CD1c-positive myeloid dendritic cell (primary cell): Measurements from ENCODE around the gene ADCY5.

Experiments used
- DNase-seq: peaks from one replicate; pipeline ENCODE4 v3.0.0-alpha.2; 2016; ENCODE audit errors: extremely low spot score

ADCY5 gene

DNA sequence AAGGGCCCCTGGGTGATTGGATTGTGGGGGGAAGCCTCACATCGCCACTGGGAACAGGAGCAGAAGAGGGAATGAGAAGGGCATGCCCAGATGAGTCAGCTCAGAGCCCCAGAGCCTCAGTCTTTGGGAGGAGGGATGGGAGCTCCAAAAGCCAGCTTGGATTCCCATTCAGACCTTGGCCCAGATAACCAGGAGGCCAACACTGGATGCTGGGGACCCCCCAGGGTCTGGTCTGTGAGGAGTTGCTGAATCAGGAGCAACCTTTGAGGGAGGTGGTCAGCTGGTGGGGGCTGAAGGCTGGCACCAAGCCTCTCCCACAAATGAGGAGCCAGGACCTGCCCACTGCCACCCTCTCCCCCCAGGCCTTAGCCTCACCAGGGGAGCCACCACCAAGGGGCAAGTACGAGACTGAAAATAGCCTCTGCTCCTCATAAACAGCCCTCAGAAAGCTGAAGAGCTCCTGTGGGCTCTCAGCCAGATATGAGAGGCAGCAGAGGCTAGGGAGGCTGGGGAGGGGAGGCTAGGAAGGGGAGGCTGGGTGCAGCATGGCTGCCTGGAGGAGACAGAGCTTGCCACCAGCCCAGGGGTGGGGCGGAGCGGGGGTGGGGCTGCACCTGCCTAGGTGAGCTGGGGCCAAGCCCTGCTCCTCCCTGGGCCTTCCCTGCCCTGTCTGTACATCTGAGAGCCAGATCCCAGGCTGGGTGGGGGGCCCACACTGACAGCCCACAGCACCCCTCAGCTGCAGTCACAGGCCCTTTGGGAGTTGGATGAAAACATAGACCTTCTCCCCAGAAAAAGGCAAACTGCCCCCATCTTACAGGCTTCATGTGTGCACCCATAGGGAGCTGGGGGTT, 147.3 kb downstream of the ADCY5 start:
- DNase-seq = no peak

GRCh38 chr3:123300583-123300982, 148.3 kb downstream of the ADCY5 start:
- DNase-seq = no peak

GRCh38 chr3:123300056-123300455, 148.8 kb downstream of the ADCY5 start:
- DNase-seq = no peak

DNA sequence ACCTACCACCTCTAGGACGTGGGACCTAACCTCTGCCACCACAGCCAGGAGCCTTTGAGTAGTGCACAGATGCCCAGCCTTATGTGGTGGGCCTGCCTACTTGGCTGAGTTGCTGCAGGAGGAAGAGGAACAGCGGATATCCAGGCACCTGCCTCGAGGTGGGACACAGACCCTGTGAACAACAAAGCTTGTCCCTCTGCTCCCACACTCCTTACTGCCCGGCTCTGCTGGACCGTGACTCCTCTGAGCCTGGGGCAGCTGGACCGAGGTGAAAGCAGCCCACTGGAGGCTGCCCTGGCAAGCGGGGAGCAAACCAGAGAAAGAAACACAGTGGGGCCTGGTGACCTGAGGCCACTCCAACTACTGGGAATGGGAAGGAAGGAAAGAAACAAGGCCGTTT, 149.3 kb downstream of the ADCY5 start:
- no peak for DNase-seq

DNA sequence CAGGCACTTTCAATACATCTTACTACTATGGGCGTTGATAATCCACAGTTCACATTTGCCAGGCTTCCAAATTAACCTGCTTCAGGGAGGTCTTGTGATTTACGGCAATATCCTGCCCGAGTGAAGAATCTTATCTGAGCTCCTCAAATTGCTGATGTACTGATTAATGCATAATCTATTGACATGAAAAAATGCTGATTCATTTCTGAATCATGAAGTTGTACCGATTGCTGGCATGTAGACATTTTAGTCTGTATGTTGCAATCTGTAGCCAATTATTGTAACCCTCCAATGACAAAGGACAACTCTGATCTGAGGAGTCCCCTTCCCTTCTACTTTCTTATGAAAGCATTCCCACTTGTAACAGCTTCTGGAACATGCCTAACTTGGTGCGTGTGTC, 150.0 kb downstream of the ADCY5 start:
- DNase-seq = no peak

GRCh38 chr3:123297627-123297899, 151.3 kb downstream of the ADCY5 start:
- DNase-seq = no peak

DNA sequence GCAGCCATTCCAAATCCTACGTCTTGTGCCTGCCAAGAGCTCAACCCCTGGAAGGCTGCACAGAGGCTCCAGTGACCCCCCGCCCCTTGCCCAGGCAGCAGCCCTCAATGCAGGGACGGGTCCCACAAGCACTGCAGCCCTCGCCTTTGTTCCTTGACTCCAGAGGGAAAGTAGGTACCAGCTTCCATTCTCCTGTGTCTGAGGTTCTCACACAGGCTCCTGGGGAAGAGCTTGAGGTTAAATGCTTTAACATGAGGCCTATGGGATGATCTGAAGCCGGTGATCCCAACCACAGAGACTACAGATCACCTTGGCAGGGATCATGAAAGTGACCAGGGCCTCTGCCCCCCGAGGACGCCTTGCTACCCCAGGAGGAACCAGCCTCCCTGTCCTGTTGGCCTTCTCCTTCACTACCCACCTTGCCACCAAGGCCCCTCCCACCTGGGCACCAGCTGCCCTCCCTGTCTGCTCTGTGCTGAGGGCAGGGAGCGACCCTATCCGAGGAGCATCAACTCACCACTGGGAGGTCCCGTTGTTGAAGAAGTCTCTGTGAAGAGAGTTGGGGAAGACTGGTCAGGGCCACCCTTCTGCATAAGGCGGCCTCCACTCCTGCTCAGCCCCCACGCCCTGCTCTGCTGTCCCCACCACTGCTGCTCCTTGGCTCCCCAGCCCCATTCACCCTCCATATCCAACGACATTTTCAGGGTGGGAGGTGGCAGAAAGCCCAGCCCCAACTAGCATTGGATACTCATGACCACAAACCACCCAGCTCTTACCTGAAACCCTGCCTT, 151.9 kb downstream of the ADCY5 start:
- no peak for DNase-seq

DNA sequence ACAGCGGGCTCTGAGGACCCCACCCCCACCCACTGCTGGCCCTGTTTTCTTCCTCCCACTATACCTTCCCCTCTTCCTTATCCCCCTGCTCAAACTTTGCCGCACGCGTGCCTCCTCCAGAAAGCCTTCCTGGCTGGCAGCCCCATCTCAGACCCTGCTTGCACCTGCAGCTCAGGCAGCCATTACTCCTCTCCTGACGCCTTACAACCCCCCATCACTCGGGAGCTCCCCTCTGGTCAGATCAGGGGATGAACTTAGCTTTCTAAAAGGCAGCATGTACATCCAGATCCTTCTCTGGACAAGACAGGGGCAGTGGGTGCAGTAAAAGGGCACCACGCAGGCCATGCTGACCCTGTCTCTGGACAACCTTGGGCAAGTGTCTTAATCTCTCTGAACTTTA, 152.6 kb downstream of the ADCY5 start:
- DNase-seq = no peak

- no peak for DNase-seq
Observed at GRCh38 chr3:123295901-123296250, 153.0 kb downstream of the ADCY5 start.

GRCh38 chr3:123295171-123295900, 153.6 kb downstream of the ADCY5 start:
- no peak for DNase-seq

DNA sequence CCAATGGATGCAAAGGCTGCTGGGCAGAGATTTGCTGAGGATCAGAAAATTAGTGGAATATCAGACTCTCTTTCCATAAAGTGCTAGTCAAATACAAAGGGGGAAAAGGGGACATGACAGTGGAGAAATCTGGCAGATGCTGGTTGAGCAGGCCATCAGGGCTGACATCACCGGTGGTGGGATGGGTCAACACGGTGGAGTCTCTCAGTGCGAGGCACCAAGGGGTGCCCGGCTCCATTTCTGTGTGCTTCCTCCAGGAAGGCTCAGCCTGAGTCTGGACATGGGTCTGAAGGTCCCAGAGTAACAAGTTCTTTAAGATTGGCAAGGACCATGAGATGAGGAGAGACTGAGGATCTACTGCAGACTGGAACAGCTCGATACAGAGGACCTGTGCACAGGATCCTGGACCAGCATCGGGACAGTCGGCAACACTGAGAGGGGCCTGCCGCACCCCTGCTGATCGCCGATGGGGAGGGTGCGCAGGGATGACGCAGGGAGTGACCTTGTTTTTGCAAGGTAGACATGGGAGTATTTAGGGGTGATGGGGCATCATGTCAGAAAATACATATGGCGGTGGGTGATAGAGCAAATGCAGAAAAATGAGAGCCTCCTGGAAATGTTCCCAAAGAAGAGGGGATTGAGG, 154.5 kb downstream of the ADCY5 start:
- DNase-seq = no peak

DNA sequence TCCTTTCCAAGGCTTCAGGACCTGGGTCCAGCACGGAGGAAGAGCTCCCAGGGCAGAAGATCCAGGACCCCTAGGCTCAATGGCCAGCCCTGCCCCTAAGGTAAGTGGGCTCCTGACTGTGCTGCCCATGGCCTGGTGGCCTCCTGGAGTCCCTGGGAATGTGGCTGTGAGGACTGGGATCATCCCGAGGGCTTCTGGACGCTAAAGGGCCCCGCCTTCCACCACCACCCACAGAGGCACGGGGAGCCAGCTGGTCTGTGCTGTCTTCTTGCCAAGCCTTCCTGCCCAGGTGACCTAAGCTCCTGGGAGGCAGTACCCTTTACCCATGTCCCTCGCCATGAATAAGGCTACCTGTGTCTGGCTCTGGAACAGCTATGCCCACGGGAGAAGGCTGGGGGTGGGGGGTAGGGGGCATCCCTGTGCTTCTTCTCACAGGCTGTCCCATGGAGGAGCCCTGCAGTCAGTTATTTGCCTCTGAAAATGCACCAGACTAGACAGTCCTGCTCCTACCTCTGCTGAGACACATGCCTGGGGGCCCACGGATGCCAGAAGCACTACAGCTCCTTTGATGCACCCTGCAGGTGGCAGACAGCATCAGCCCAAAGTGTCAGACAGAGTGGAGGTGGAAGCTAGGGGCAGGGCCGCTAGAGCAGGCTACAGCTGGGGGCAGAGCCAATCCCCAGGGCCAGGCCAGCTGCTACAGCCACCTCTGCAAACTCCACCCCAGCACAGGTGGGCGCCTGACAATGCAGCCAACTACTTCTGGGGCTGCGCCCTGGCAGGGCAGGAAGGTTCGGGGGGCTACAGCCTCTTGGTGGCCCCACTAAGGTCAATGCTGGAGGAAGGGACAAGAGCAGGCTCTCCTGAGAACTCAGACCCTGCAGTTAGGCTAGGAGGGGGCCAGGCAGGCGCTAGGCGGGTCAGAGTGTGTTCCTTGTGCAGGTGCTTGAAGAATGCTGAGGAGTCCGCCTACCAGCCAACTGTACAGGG, 156.3 kb downstream of the ADCY5 start:
- DNase-seq = no peak

DNA sequence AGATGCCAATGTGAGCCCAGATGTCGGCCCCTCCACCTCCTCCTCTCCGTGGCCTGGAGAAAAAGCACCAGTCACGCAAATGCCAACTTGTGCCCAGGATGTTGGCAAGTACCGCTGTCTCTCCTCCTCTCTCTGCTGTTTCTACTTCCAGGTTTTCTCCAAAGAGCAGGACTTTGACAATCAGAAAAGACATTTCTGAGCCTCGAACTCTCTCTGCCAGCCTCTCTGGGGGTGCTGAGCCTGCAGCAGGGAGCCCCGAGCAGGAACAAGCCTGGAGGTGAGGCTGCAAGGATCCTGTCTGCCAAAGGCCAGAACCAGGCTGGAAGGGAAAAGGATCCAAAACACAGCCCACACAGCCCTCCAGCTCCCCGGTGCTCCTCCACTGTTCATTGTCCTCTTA, 157.5 kb downstream of the ADCY5 start:
- DNase-seq = no peak

GRCh38 chr3:123290962-123291361, 157.9 kb downstream of the ADCY5 start:
- DNase-seq = no peak

DNA sequence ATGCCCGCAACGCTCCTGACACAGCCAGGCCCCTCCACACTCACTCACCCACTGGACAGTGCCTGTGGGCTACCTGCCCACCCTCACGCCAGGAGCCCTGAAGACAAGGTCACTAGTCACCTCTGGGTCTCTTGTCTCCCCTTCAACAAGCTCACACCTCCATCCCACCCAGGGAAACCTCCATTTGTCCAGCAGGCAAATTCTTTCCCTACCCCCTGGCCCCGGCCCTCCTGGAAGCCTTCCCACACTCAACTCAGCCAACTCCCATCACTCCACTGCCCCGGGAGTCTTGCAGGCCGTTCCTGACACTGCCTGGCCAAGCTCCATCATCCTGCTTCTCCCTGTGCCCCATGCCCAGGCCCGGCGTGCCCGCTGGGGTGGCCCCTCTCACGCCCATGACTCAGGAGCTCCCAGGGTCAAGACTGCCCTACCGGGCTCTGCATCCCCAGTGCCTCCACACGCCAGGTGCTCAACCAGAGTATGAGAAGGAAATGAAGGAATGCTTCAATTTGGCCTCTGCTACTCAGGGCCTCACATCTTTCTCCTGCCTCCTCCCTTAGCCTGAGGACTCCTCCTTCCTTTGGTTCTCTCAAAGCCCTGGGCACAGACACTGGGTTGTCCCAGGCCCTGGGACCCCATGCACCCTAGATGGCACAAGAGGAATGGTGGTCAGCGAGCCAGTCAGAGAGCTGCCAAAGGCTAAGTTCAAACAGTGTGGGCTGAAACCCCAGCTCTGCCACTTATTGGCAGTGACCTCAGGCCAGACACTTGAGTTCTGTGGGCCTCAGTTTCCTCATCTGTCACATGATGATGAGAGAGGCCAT, 158.6 kb downstream of the ADCY5 start:
- no peak for DNase-seq

GRCh38 chr3:123289391-123290106, 159.3 kb downstream of the ADCY5 start:
- no peak for DNase-seq

DNA sequence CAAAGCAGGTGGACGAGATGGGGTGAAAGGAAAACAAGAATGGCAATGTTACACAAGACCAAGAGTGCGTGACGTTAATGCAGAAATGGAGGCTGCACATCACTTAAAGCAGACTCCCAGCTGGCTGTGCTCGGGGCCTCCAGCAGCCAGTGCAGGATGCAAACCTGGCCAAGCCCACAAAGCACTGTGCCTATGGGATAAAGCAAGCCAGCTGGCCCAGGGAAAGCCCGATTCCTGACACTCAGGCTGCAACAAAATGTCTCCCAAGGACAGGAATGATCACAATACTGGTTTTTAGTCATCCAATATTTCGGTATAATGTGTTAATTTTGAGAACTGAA, 161.0 kb downstream of the ADCY5 start:
- DNase-seq = no peak

DNA sequence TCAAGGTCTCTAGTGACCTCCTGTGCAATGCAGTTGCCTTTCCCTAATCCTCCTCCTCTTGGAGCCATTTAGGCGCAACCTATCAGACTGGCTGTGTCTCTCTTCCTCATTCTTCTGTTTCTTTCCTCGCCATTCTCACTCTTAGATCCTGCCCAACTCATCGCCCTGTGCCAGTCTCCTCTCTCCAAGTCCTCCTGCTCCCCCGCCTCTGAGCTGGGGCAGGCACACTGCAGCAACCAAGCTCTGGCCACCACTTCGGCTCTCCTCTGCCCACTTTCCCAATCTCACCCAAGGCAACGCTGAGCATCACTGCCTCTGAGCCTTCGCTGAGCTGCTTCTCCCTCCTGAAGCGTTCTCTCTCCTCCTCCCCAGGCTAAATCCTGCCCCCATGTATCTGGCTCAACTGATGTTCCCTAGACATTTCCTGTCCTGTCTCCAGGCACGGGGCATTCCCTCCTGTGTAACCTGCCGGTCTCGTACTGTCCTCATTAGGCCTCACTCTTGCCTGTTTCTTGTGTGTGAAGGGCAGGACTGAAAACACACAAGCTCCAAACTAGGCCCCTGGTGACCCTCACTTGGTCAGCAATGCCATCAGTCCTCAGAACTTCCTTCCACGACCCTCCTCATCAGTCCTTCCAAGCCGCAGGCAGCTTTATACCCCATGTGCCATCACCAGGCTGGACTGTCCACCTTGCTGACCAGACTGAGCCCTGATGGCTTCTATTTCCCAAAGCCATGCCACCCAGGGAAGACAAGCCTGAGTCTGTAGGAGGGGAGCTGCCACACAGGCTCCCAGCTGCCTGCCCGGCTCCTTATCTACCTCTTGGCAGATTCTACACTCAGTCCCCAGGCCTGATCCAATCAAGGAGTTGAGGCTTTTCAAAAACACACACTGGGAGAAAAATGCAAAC, 161.6 kb downstream of the ADCY5 start:
- no peak for DNase-seq
